Non-pigmented ciliary epithelial cell (primary cell): ENCODE measurements around the gene DNAH2.
"Not testable (repeated sequence)": the region's sequence is repeated elsewhere in the genome, so short reads cannot be mapped to it uniquely, and the experiment has no call there.

Experiments used
- DNase-seq: peaks from one replicate; pipeline ENCODE4 v3.0.0-alpha.2; 2010; ENCODE audit warnings: low read depth

The DNAH2 gene

DNA sequence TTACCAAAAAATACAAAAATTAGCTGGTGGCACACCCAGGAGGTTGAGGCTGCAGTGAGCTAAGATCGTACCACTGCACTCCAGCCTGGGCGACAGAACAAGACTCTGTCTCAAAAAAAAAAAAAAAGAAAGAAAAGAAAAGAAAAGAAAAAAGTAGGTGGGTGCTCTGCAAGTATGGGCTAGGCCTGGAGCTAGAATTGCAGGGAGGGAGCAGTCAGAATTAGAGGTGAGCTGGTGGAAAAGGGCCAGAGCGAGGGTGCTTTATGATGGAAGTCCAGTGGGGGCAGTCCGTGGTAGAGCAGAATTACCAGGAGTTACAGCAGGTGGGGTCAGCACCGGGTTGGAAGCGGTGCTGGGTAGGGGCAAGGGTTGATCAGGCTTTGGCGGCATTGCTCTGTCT is 59.5 kb downstream of the DNAH2 start:
- DNase-seq: no peak

GRCh38 chr17:7780736-7781135 is 63.2 kb downstream of the DNAH2 start:
- DNase-seq: no peak

- no peak for DNase-seq
Observed at GRCh38 chr17:7781429-7781828, 63.9 kb downstream of the DNAH2 start.

- DNase-seq: no peak
Observed at GRCh38 chr17:7782240-7782639, 64.7 kb downstream of the DNAH2 start.

DNA sequence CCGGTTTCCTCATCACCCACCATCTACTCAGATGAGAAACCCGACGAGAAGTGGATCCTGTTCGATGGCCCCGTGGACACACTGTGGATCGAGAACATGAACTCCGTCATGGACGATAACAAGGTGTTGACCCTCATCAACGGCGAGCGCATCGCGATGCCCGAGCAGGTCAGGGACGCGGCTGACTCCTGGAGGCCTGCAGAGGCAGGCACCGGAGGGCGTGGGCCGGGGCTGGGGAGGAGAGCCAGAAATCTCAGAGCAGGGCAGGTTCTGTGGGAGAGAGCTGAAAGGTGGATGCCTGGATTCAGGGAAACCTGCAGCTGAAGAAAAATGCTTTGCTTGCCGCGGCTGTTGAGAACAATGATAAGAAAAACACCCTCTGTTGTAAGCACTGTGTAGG is 69.3 kb downstream of the DNAH2 start:
- DNase-seq: no peak

DNA sequence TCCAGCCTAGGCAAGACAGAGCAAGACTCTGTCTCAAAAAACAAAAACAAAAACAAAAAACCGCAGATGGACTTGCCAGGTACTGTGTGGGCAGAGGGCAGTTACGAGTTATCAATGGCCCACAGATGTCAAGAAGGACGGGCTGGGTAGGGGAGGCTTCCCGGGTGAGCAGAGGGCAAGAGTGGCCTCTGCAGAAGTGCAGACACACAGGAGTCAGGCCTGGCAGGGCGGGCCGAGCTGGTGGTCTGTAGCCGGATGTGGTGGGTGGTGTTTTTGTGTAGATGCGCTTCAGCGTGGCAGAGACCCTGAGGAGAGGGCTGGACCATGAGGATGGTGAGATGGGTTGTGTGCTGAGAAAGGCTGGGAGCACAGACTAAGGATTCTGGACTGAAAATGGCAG is 71.6 kb downstream of the DNAH2 start:
- DNase-seq: no peak

DNA sequence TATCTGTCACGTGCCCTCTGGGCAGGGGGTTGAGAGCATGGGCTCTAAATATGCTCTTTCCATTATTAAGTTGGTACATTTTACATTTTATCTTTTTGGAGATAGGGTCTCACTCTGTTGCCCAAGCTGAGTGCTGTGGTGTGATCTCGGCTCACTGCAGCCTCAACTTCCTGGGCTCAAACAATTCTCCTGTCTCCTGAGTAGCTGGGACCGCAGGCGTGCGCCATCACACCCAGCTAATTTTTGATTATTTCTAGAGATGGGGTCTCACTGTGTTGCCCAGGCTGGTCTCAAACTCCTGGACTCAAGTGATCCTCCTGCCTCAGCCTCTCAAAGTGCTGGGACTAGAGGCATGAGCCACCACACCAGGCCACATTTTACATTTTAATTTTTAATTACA is 72.6 kb downstream of the DNAH2 start:
- DNase-seq: no peak

DNA sequence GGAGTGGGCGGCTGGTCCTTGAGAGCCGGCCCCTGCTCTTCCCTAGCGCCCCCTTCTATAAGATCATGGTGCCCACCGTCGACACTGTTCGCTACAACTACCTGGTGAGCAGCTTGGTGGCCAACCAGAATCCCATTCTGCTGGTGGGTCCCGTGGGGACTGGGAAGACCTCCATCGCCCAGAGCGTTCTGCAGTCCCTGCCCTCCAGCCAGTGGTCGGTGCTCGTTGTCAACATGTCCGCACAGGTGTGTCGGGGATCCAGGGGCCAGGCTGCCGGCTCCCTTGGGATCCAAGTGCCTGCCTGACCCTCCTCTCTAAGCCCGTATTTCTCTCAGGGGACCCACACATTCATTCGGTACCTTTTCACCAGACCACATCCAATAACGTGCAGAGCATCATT is 75.1 kb downstream of the DNAH2 start:
- no peak for DNase-seq

DNA sequence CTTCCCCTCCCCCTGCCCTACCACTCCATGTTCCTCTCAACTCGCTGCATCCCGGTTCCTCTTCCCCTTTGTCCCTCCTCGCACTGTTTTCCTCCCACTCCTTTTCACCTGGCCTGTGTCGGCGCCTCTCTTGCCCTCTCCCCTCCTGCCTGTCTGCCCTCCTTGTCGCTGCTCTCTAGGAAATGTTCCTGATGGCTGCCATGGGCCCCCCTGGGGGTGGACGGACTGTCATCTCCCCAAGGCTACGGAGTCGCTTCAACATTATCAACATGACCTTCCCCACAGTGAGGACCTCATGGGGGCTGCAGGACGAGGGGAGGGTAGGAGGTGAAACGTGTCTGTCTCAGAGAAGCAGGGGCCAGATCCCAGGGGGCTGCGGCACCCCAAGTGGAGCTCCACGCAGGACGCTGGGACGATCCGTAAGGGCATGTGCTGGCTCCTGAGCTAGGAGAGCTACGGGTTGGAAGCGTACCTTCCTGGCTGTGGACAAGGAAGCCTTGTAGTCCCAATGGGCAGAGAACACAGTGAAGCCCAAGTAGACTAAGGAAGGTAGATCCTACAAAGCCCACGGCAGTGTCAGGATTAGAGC is 76.6 kb downstream of the DNAH2 start:
- no peak for DNase-seq

- no peak for DNase-seq
Observed at GRCh38 chr17:7797976-7798375, 80.4 kb downstream of the DNAH2 start.

DNA sequence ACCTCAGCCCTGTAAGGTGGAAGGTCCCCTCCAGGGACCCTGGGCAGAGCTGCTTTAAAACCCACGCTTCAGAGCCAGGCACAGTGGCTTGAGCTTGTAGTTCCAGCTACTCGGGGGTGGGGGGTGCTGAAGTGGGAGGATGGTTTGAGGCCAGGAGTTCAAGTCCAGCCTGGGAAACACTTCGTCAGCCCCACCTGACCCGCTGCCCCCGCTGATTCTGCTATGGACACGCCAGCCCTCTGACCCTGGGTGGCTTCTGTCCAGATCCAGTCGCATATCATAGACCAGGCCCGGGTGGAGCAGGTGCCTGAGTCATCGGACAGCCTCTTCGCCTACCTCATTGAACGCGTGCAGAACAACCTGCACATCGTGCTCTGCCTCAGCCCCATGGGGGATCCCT is 81.3 kb downstream of the DNAH2 start:
- no peak for DNase-seq

DNA sequence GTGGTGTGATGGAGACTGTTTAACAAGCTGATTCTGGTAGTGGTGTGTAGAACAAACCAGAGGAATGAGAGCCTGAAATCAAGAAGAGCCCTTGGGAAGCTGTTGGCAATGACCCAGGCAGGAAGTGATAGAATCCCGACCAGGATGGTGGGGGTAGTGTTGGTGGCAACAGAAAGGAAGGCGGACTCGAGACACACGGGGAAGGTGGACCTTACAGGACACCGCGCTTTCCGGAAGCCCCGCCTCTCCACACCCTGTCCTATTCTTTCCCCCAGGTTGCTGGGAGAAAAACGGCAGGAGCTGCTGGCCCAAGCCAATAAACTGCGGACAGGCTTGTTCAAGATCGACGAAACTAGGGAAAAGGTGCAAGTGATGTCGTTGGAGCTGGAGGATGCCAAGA is 86.4 kb downstream of the DNAH2 start:
- no peak for DNase-seq

DNA sequence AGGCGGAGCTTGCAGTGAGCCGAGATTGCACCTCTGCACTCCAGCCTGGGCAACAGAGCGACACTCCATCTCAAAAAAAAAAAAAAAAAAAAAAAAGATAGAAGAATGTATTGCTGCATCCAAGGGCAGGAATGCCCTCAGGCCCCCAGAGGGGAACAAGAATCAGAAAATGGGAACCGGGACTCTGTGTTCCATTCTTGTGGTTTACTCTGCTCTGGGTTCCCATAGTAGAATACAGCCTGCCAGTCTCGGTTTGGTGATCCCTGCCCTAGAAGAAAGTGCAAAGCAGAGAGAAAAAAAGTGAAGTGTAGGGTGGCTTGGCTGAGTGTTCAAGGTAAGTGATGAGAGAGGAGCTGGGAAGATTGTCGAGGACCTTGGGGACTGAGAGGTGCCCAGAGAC is 89.0 kb downstream of the DNAH2 start:
- DNase-seq: no peak

DNA sequence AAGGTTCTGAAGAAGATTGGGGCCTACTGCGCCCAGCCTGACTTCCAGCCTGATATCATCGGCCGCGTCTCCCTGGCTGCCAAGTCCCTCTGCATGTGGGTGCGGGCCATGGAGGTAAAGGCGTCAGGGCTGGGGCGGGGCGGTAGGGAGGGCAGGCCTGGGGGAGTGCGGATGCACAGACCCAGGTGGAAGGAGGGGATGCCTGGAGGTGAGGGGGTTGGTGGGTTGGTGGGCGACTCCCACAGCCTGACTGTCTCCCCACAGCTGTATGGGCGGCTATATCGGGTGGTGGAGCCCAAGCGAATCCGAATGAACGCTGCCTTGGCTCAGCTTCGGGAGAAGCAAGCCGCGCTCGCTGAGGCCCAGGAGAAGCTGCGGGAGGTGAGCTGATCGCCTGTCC is 89.7 kb downstream of the DNAH2 start:
- DNase-seq: no peak

DNA sequence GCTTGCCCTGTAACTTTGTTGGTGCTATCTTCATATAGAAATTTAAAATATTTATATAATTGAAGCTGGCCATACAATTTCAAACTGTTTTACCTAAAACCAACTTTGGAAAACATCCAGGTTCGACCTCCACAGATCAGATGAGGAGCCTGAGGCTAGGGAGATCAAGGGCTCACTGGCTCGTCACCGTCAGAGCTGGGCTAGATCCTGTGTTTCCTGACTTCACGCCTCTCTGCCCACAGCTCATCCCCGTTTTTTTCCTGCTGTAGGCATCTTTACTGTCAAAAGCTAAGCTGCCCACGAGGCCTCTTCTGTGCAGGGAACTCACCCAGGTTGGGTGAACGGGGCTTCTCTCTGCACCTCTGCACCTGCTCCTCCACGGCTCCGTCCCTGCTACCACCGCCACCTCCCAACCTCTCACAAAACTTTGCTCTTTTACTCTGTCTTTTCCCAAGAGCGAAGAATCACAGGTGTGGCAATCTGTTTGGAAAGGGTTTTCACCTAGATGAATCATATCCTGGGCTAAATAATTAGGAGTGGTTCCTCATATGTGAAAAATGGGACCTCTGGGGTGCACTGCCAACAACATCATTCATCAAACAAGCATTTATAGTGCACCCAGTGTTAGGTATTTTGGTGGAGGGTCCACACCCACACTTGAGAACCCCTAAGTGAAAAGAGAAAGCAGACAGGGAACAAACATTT is 91.7 kb downstream of the DNAH2 start:
- no peak for DNase-seq

- not testable (repeated sequence) for DNase-seq
Observed at GRCh38 chr17:7809791-7810343, 92.3 kb downstream of the DNAH2 start.

GRCh38 chr17:7811251-7811650 is 93.7 kb downstream of the DNAH2 start:
- no peak for DNase-seq

GRCh38 chr17:7814969-7815368 is 97.4 kb downstream of the DNAH2 start:
- DNase-seq: no peak

DNA sequence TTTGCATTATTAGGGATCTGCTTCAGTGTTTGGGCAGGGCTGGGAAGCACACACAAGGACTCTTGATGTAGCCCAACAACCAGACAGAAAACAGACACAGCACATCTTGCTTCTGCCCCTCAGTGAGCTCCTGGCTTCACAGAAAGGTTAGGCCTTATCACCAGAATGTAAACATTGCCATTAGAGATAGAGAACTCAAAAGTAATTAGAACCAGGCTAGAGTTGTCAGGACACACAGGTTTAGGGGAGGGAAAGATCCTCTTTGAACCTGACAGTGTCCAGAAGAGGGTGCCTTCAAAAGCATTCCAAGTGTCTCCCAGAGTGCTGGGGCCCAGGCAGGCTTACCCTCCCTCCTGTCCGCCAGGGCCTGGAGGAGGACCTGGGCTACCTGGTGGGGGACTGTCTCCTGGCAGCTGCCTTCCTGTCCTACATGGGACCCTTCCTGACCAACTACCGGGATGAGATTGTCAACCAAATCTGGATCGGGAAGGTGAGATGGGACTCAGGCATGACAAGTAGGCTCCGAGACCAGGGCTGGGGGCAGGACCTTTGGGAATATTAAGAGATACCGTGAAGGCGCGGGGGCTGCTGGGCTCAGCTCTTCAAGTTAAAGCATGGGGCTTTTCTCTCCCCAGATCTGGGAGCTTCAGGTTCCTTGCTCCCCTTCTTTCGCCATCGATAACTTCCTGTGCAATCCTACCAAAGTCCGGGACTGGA is 99.5 kb downstream of the DNAH2 start:
- DNase-seq: no peak

DNA sequence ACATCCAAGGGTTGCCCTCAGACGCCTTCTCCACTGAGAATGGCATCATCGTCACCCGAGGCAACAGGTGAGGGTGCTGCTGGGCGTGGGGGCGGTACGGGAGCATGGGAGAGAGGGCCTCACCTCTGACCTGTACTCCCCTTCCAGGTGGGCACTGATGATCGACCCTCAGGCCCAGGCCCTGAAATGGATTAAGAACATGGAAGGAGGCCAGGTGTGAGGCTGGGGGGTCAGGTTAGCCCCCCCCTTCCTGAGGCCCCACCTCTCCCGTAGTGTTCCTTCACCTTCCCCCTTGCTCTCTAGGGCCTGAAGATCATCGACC is 100.1 kb downstream of the DNAH2 start:
- DNase-seq: no peak

DNA sequence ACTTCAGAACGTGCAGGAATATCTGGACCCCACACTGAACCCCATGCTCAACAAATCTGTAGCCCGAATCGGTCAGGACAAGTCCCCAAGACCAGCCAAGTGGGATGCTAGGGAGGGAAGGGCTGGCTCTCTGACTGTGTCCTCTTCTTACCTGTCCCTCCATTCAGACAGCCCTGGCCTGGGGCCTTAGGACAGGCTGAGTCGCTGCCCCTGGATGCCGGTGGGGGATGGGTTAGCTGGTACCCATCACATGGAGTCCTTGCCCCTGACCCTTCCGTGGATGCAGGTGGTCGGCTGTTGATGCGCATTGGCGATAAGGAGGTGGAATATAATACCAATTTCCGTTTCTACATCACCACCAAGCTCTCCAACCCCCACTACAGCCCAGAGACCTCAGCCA is 100.5 kb downstream of the DNAH2 start:
- no peak for DNase-seq

DNA sequence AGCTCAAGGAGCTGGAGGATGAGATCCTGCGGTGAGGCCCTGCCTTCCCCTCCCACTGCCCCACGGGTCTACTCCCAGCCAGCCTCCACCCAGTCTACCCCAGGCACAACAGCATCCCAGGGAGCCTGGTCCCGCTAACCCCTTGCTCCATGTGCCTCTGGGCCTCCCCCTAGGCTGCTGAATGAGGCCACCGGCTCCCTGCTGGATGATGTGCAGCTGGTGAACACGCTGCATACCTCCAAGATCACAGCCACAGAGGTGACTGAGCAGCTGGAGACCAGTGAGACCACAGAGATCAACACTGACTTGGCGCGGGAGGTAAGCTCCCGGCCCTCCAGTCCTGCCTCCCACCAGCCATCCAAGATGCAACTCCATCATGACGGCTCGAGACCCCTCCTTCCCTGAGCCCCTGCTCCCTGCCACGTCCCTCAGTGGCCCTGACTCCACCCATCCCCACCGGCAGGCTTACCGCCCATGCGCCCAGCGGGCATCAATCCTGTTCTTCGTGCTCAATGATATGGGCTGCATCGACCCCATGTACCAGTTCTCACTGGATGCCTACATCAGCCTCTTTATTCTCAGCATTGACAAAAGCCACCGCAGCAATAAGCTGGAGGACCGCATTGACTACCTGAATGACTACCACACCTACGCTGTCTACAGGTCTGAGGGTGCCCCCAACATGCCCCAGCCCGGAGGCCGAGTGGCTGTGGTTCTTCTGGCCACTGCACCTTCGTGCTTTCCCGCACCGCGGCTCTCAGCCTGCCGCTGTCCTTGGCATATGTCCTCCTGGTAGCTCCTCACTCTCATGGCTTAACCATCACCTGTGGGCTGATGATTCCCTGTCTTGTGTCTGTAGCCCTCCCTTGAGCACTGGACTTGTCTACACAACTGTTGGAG is 101.5 kb downstream of the DNAH2 start:
- DNase-seq: no peak
